SH-SY5Y (cell line): Measurements from ENCODE around the gene YEATS2.

Experiments used
- GATA2 ChIP-seq: IDR thresholded peaks from 2 replicates; pipeline ENCODE4 v1.6.1; 2011; ENCODE audit warnings: mild to moderate bottlenecking, low read depth, low read length
- GATA3 ChIP-seq: IDR thresholded peaks from 2 replicates; pipeline ENCODE4 v1.6.1; 2011; ENCODE audit warnings: low read depth, mild to moderate bottlenecking, low read length, moderate library complexity

DNA sequence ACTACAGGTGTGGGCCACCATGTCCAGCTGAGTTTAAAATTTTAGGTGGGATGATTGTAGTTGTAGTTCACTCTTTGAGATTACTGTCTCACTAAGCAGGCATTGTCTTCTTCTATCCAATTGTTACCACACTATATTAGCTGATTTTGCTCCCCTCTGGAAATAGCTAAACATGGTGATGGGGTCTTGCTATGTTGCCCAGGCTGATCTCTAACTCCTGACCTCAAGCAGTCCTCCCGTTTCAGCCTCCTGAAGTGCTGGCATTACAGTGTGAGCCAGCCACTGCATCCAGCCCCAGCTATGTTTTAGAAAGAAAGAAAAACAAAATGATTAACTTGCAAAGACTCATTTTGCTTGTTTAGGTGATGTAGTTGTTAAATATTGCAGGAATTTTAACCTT, 30.6 kb downstream of the YEATS2 start:
- TF ChIP-seq GATA2 (no peak), GATA3 (no peak)
